PC-3 (cell line): ENCODE measurements around the gene PRKAR1A.

ENCODE experiments used
- EZH2 ChIP-seq: fragments of 300-600 bp; sonication (generic); IDR thresholded peaks from one replicate; pipeline ENCODE4 v1.6.1; 2017; ENCODE audit warnings: antibody characterized with exemption, mild to moderate bottlenecking, low read length; ENCODE audit not compliant: unreplicated experiment
- EZH2phosphoT487 ChIP-seq: fragments of 300-600 bp; sonication (generic); IDR thresholded peaks from 2 replicates; pipeline ENCODE4 v1.6.1; 2018; ENCODE audit warnings: mild to moderate bottlenecking, antibody characterized with exemption, low read length, borderline replicate concordance
- TF ChIP-seq, protein P1 (sequence below): fragments of 300-600 bp; sonication (generic); conservative IDR thresholded peaks from 2 replicates; pipeline ENCODE4 v1.5.1; 2017; ENCODE audit warnings: antibody characterized with exemption, low read depth, mild to moderate bottlenecking, low read length

DNA sequence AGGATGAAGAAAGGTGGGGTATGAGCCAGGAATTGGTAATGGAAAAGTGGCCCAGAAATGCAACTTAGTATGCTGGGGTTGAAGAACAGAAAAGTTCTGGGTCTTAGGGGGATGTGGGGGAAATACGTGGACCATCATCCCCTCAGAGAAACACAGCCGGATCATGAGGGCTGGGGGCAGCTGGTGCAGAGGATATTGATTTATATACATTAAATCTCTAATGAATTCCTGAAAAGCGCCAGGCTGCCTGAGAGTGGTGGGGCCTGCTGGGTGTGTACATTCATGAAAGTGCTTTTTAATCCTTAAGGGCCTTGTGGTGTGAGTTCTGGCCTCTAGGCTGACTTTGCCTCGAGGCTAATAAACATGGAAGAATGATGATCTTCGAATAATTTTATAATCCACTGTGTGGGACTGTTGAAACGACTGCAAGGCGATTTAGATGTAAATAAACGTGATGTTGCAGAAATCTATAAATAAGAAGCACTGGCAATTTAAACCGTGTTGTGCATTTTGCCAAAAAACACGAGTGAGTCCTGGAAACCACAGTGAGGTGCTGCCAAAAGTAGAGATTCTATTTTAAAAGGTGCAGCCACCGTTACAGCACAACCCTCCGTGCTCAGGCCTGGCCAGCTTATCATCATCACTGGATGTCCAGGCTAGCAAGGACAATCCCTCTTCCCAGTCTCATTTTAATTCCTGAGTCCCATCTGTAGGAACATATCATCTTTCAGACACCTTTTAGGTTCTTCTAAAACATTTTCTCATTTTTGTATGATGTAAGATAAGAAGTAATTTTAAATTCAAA, 32.1 kb downstream of the PRKAR1A start:
- TF ChIP-seq, protein P1, sequence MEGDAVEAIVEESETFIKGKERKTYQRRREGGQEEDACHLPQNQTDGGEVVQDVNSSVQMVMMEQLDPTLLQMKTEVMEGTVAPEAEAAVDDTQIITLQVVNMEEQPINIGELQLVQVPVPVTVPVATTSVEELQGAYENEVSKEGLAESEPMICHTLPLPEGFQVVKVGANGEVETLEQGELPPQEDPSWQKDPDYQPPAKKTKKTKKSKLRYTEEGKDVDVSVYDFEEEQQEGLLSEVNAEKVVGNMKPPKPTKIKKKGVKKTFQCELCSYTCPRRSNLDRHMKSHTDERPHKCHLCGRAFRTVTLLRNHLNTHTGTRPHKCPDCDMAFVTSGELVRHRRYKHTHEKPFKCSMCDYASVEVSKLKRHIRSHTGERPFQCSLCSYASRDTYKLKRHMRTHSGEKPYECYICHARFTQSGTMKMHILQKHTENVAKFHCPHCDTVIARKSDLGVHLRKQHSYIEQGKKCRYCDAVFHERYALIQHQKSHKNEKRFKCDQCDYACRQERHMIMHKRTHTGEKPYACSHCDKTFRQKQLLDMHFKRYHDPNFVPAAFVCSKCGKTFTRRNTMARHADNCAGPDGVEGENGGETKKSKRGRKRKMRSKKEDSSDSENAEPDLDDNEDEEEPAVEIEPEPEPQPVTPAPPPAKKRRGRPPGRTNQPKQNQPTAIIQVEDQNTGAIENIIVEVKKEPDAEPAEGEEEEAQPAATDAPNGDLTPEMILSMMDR, result no peak
- no peak for TF ChIP-seq EZH2
- TF ChIP-seq EZH2phosphoT487, result no peak
